GM21360 (cell line): ENCODE data around the gene CKMT1B.
A peak's percentile ranks its signal among the peaks of the same experiment; 100 is the strongest.
"Not testable (repeated sequence)": the region's sequence is repeated elsewhere in the genome, so short reads cannot be mapped to it uniquely, and the experiment has no call there.

ENCODE experiments used
- ATAC-seq: cut with Tn5 transposase; IDR thresholded peaks from one replicate; pipeline ENCODE4 v1.9.1; 2021; ENCODE audit warnings: mild to moderate bottlenecking, moderate library complexity; ENCODE audit not compliant: unreplicated experiment

CKMT1B gene

GRCh38 chr15:43593328-43594190 lies at the start of gene CKMT1B:
TSS of gene CKMT1B (plus strand) at chr15:43594027. CDS start at chr15:43594219, 192 bp downstream.
- ATAC-seq, result not testable (repeated sequence)

GRCh38 chr15:43544266-43544665 lies 49.6 kb upstream of the CKMT1B start:
- ATAC-seq, result no peak

- no peak for ATAC-seq
Observed at GRCh38 chr15:43545426-43545825, 48.4 kb upstream of the CKMT1B start.

GRCh38 chr15:43547539-43547938 lies 46.3 kb upstream of the CKMT1B start:
- no peak for ATAC-seq

- no peak for ATAC-seq
Observed at GRCh38 chr15:43550527-43551363, 43.1 kb upstream of the CKMT1B start.

- ATAC-seq, result no peak
Observed at GRCh38 chr15:43552256-43552655, 41.6 kb upstream of the CKMT1B start.

- no peak for ATAC-seq
Observed at GRCh38 chr15:43552986-43553385, 40.8 kb upstream of the CKMT1B start.

- ATAC-seq, result not testable (repeated sequence)
Observed at GRCh38 chr15:43562753-43563152, 31.1 kb upstream of the CKMT1B start.

GRCh38 chr15:43563793-43564192 lies 30.0 kb upstream of the CKMT1B start:
- not testable (repeated sequence) for ATAC-seq

GRCh38 chr15:43566615-43567014 lies 27.2 kb upstream of the CKMT1B start:
- not testable (repeated sequence) for ATAC-seq

GRCh38 chr15:43574607-43575006 lies 19.2 kb upstream of the CKMT1B start:
- not testable (repeated sequence) for ATAC-seq

GRCh38 chr15:43589778-43590466 lies 3.9 kb upstream of the CKMT1B start, which contains the start of gene PPIP5K1:
TSS of gene PPIP5K1 (minus strand) at chr15:43590208. CDS start at chr15:43584504, 5,704 bp downstream.
- ATAC-seq, result peak; percentile 84

GRCh38 chr15:43592841-43593240 lies 986 bp upstream of the CKMT1B start:
- not testable (repeated sequence) for ATAC-seq

GRCh38 chr15:43599131-43599530 lies 5.3 kb downstream of the CKMT1B start:
- ATAC-seq, result not testable (repeated sequence)

GRCh38 chr15:43600200-43600599 lies 6.4 kb downstream of the CKMT1B start:
- ATAC-seq, result not testable (repeated sequence)

GRCh38 chr15:43602233-43602632 lies 8.4 kb downstream of the CKMT1B start:
- ATAC-seq, result not testable (repeated sequence)

- not testable (repeated sequence) for ATAC-seq
Observed at GRCh38 chr15:43617750-43618149, 23.9 kb downstream of the CKMT1B start.

- not testable (repeated sequence) for ATAC-seq
Observed at GRCh38 chr15:43618700-43619099, 24.9 kb downstream of the CKMT1B start, which contains the start of gene STRC. TSS of gene STRC (minus strand) at chr15:43618800. CDS start at chr15:43618722, 78 bp downstream.

GRCh38 chr15:43622068-43622799 lies 28.4 kb downstream of the CKMT1B start:
- ATAC-seq, result not testable (repeated sequence)

- ATAC-seq, result no peak
Observed at GRCh38 chr15:43625106-43625505, 31.3 kb downstream of the CKMT1B start.
